CD1c-positive myeloid dendritic cell (primary cell): ENCODE data around the gene IGHMBP2.
A peak's percentile ranks its signal among the peaks of the same experiment; 100 is the strongest.

ENCODE experiments used
- DNase-seq: peaks from one replicate; pipeline ENCODE4 v3.0.0-alpha.2; 2016; ENCODE audit errors: extremely low spot score

Gene IGHMBP2

DNA sequence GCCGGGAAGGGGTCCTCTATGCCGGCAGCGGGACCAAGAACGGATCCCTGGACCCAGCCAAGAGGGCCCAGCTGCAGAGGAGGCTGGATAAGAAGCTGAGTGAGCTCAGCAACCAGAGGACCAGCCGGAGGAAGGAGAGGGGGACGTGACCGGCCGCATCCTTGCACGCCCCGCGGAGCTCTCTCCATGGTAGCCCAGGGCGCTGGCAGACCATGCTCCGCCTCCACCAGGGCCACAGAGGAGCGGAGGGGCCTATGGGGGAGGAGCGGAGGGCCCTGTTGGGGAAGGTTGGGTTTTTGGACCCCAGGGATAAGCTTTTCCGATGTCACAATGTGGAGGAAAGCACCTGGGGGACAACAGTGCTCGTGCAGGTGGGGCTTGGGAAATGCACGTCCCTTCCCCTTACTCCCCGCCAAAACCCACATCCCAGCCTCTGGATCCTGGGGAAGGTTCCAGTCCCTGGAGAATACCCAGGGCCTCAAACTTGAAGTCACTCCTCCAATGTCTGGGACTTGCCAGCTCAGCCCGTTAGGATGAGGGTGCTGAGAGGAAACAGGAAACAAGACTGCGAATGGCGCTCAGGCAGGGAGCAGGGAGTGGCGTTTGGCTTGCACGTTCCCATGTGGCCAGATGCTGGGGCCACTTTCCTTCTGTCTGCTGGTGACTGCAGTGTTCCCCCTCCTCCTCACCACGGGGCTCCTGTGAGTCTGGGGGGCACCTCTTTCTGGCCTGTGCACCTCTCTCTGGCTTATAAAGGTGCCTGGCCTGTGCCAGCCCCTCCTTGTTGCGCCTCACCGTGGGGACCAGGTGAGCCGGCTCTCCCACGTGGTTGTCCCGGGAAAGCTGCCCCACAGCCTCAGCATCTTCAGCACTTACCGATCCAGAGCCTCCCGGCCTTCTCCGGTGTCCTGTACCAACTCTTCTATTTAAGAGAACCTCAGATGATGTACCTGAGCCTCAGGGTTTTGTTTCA is 36.2 kb downstream of the IGHMBP2 start:
- peak; percentile 33 for DNase-seq

DNA sequence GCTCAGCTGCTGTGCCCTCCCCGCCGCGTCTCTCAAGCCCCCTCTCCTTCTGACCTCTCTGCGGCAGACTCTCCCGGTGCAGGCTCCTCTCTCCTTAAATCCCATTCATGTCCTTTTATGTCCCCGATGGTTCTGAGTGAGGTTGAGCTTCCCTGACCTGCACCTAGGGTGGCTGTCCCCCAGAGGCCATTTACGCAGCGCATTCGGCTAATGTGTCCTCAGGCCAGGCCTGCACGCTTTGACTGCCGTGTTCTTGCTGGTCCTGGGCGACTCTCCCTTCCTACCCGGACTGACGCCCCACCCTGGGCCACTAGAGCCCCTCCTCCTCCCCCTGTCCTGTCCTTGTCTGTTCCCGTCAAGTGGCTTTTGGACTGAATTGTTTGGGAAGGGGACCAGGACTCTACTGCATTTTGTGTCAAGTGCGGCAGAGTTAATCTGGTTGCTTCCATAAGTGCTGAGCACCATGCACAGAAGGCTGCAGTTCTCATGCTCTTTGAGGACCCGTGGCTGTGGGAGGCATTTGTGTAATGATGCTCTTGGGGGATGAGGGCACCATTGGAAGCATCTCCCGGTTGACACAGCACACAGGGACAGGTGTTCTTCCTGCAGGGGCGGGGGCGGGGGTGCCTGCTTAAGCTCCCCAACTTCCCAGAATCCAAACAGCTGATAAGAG is 37.1 kb downstream of the IGHMBP2 start:
- DNase-seq: no peak

DNA sequence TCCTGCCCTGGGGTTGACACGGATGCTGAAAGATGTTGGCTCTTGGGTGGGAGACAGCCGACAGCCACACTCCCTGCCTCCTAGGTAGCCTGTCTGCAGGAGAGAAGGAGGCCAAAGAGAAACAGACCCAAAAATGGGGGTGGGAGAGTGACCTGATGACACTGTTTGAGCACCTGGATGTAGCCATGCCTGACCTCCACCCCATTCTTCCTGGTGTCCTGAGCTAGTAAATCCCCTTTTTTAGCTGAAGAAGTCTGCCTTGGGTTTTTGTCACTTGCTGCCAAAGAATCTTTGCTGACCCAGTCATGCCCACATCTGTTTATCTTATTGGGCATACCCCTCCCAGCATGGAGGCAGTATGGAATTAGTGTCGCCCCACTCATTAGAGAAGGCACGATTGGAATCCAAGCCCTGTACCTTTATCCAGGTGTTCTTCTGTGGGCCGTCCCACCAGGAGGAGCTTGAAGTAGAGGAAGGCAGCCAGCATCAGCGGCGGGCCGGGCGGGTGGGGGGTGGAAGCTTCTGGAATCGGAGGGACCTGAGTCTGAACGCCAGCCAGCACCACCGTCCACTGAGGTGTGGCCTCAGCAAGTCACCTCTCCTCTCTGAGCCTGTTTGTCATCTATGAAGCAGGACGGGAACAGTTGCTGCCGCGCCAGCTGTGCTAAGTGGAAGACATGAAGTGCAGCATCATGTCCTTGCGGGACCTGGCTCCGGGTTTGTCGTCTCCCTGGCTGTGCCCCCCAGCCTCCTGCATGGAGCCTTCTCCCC is 37.8 kb downstream of the IGHMBP2 start:
- DNase-seq: no peak

DNA sequence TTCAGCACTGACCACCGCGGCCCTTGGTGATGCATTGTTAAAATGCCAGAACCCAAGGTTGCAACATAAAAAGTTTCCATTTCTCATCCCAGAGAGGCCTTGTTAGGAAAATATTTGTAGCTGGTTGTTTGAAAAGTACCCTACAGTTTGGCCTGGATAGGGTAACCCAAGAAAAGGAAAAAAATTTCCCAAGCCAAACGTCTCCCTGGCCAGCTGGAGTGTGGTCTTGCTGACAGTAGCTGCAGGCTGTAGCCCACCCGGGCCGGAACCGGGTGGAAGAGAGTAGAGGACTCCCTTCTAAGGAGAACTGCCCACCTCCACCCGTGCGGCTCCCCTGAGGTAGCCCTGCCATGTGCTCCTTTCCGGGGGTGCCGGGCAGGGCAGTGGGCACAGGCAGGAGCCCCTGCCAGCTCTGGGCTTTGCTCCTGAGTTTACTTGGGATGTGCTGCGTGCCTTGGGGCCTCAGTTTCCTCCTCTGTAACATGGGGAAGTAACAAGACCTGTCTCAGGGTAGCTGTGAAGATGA is 38.5 kb downstream of the IGHMBP2 start:
- DNase-seq: no peak

DNA sequence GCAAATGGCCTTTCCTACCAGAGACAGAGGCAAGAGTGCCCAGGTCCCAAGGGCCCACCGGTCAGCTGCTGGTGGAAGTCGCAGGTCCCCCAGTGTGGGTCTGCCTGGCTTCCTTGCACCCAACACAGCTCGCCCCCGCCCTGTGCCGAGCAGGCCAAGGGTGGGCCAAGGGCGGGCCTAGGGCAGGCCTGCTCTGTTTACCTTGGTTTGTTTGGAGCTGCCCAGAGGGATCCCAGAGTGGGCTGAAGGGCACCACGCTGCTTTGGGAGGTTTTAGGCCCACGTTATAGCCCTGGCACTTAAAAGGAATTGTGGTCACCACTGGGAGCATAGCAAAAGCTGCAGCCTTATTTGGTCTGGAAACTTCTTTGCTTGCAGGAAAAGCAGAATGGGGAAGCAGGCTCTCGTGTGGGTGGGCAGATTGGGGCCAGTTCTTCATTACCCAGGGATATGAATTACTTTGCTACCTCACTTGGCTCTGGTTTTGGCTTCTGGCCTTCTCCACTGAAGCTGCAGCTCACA is 39.1 kb downstream of the IGHMBP2 start:
- peak; percentile 92 for DNase-seq

DNA sequence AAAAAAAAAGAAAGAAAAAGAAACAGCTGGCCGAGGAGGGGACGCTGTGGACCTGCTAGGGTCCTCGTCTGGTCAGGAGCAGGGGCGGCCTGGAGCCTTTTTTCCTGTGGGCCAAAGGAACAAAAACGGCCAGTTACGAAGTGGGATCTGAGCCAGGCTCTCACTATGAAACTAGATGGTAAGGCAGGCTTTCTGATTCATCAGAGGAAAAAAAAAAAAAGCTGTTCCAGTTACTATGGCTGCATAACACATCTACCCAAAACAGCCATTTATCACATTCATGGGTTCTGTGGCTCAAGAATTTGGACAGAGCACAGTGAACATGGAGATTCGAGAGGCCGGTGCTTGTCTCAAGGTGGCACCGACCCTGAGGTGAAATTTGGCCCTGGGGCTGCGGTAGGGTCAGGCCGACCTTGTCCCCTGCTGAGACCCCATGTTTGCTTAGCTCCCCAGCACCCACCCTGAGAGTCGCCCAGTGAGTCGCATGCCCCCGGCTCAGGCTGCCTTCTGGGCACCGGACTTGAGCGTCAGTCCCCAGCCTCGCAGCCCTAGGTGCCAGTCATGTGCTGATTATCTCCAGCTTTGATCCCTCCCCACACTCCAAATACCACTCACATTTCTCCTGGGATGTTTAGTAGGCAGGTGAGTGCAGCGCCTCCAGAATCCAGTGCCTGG is 42.9 kb downstream of the IGHMBP2 start:
- peak; percentile 43 for DNase-seq

DNA sequence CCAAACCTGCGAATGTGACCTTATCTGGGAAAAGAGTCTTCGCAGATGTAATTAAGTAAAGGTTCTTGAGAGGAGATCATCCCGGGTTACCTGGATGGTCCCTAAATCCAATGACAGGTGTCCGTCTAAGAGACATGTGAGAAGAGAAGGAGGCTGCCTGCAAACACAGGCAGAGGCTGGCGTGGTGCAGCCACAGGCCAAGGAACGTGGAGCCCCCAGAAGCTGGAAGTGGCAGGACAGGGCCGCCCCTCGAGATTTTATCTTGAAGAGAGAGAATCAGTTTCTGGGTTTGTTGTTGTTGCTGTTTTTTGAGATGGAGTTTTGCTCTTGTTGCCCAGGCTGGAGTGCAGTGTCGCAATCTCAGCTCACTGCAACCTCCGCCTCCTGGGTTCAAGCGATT is 43.5 kb downstream of the IGHMBP2 start:
- no peak for DNase-seq

DNA sequence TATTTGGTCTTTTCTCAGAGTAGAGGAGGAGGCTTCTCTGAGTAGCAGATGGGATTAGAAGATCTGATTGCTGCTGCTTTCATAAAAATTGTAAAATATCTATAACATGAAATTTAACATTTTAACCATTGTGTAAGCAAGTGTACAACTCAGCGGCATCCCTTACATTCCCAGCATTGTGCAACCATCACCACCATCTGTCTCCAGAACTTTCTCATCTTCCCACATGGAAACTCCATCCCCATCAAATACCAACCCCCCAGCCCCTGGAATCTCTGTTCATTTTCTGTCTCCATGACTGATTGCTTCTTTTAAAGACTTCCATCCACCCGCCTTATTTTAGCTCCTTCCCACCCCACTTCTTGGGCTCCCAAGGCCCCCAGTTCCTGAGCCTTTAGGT is 44.8 kb downstream of the IGHMBP2 start:
- no peak for DNase-seq

DNA sequence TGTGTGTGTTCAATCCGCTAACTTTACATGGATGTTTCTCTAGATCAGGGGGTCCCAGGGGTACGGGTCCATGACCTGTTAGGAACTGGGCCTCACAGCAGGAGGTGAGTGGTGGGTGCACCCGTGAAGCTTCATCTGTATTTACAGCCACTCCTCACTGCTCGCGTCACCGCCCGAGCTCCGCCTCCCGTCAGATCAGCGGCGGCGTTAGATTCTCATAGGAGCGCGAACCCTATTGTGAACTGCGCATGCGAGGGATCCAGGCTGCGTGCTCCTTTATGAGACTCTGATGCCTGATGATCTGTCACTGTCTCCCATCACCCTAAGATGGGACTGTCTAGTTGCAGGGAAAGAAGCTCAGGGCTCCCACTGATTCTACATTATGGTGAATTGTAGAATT is 45.2 kb downstream of the IGHMBP2 start:
- no peak for DNase-seq

DNA sequence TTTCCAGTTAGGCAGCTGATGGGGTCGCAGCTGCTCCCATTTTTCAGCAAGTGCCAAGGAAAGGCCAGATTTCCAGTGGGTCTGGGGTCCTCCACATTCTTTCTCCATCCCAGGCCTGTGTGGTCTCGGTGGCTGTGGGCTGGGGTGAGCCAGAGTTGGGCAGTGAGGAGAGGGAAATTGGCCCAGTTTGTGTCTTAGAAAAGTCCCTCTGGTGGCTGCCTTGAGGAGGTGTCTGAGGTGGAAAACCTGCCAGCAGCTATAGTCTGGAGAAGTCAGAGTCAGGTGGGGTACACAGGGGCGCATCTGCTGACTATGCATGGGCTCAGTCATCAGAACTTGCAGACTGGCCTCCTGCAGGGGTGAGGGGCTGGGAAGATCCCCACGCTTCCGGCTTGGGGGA is 46.6 kb downstream of the IGHMBP2 start:
- no peak for DNase-seq

DNA sequence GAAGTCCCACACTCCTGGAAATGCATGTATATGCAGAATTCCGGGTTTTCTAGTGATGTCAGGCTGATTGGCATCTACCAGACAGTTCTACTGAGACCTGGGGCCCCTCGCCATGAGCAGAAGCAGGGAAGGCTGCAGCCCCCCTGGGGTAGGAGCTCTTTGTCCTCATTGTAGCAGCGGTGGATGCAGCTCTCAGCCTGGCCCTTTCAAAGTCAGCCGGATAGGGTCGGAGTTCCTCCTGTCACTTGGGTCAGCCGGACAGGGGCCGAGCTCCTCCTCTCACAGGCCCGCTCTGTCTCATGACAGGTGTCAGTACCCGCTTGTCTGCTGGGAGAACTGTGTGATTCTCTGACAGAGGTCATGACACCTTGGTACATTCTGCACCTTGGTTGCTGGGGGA is 47.1 kb downstream of the IGHMBP2 start:
- DNase-seq: no peak

DNA sequence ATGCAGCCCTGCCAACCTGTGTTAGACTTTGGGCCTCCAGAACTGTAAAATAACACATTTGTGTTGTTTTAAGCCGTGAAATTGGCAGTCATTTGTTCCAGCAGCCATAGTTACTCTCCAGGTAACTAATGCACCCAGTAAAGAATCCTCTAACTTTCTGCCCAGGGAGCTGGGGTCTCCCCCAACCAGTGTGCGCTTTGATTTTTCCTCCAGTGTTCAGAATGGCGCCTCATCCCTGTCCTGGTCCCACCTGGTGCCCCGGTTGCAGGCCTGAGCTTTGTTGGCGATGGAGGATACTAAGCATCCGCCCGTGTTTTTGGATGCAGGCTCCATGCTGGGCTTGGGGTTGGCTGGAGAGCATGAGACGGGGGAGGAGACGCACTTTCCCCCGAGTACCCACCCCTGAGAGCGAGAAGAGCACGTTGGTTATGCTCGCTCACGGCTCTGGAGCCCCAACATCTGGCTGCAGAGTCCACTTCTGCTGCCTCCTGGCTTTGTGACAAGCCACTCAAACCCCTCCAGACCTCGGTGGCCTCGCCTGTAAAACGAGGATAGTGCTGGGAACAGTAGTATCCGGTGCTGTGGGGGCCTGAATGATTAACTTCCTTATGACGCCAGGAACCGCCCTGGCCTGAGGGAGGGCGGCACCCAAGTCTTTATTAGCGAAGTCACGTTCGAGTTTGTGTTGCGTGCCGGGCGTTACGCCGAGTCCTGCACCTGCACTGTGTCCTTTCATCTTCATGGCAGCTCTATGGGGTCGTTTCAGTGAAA is 51.3 kb downstream of the IGHMBP2 start:
- peak; percentile 69 for DNase-seq

DNA sequence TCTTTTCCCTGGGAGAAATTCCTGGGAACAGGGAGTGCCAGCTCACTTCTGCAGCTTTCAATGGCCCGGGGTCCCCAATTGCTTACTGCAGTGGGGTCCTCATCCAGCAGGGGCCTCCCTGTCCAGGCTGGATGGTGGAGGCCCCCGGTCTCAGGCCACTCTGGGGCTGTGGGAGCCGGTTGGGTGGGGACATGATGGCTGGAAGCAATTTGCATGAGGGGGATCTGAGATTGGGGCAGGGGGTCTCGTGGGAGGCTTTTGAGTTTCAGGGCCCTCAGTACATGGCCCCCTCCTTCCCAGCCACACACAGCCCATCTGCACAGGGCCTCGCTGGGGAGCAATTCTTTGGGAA is 51.9 kb downstream of the IGHMBP2 start:
- no peak for DNase-seq

DNA sequence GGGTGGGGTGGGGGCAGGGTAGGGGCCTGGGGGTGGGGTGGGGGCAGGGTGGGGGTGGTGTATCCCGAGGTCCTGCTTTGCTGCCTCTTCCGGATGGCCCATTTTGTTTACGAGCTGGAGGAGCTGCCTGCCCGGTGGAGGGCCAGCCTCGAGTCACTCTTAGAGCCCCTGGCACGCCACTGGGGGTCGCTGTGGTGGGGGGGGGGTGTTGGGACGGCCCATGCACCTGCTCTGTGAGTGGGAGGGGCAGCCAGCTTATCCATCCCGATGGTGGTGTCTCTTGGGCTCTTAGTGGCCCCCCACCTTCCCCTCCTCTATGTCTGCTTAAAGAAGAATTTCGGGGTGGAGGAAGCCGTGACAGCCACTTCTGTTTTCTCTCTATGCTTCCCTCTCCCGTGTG is 52.5 kb downstream of the IGHMBP2 start:
- peak; percentile 23 for DNase-seq

DNA sequence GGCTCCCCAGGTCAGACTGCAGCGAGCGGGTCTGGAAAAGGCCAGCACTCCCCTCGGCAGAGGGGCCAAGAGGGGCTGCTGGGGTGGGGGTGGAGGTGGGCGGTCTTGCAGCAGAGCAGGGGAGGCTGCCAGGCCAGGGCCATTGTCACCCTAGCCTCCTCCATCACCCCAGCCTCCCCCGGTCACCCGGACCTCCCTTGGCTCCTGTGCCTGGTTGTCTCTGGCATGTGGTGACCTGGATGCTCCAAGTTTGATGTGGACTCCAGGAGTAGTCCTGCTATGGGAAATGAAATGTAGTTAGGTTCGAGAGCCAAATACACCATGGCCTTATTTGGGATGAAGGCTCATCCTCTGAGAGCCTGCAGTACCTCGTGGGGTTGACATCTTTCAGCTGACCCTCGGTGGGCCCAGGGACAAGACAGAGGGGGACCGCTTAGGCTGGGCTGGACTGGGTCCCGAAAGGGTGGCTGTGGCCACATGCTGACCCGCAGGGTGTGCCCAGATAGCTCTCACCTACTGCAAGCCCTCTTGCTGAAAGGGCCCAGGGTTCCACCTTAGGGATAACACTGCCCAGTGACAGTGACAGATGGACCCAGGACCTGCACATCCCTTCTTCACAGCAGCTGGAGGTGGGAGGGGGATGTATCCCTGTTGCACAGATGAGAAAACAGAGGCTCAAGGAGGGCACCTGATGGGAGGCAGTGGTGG is 53.0 kb downstream of the IGHMBP2 start:
- DNase-seq: no peak

DNA sequence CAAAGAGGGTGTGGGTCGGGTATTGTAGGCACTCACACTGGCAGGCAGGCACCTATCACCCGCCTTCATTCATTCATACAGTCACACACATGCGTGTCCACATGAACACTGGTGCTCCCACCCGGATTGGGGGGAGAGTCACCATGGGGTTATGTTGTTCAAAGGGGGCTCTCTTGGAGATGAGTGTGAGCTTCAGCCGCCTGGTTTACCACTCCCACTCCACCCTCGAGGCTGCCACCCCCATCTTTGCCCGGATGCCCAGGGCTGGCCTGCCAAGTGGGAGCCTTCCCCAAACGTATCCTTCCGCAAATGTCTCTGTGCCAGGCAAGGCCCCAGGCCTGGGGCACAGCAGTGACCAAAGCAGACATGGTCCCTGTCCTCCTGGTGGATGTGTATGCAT is 54.5 kb downstream of the IGHMBP2 start:
- no peak for DNase-seq

DNA sequence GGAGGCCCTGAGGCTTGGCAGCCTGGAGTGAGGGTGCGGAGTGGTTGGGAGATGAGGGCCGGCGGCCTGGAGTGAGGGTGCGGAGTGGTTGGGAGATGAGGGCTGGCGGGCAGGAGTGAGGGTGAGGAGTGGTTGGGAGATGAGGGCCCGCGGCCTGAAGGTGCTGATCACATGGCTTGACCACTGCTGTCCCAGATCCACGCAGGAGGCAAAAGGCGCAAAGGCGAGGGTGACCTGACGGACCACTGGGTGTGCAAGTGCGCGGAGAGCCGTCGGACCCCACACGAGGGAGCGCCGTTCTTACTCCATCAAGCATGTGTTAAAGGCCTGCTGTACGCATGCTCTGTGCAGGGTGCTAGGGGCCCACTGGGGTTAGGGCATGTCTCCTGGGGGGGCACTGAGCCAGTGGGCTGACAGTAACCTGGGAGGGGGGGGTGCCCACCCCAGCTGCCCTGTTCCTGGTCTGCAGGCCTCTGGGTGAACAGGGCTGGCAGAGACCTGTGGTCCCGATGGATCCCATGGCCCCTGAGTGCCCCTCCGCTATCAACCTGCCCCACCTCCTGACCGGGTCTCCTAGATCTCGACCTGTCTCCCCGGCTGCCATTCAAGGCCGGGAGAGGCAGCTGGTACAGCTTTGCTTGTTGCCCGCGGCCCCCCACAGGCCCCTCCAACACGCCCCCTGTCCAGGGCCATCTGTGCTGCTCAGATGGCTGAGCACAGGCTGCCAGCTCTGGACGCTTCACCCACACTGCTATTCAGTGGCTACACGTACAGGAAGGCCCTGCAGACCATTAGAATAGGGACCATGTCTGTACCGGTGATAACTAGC is 56.0 kb downstream of the IGHMBP2 start:
- DNase-seq: no peak

DNA sequence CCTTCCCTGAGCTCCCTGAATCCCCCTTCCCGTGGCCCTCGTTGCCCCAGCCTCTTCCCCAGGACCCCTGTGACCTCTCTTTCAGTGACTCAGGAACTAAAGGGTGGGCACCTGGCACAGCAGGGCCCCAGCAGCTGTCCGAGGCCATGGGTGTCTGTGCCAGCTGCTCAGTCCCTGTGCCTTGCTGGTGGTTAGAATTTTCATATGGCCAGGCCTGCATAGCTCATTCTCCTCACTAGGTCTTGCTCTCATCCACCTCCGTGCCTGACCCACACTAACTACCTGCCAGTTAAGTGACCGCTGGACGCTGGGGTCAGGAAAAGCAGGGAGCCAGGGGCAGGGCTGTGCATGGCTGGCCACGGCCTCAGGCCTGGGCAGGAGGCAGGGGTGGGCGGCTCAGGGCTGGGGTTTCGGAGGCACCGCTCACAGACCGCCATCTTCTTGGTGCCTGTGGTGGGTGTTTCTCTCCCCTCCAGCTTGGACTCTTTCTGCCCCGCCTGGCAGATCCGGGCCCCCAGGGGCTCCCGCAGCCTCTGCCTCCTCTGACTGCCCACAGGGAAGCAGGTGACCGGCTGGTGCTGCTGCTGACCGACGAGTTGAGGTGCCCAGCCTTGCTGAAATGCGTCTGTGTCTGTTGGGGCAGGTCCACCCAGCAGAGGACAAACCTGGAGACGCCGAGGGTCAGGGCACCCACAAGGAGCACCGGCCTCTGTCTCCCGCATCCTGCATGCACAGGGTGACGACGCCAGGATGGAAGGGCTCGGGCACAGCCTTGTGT is 56.8 kb downstream of the IGHMBP2 start:
- no peak for DNase-seq
